HG02870 (cell line): ENCODE data around the gene HOXA1.

ENCODE experiments used
- ATAC-seq: cut with Tn5 transposase; IDR thresholded peaks from one replicate; pipeline ENCODE4 v1.9.1; 2021; ENCODE audit warnings: mild to moderate bottlenecking, moderate library complexity; ENCODE audit not compliant: unreplicated experiment

Gene HOXA1

DNA sequence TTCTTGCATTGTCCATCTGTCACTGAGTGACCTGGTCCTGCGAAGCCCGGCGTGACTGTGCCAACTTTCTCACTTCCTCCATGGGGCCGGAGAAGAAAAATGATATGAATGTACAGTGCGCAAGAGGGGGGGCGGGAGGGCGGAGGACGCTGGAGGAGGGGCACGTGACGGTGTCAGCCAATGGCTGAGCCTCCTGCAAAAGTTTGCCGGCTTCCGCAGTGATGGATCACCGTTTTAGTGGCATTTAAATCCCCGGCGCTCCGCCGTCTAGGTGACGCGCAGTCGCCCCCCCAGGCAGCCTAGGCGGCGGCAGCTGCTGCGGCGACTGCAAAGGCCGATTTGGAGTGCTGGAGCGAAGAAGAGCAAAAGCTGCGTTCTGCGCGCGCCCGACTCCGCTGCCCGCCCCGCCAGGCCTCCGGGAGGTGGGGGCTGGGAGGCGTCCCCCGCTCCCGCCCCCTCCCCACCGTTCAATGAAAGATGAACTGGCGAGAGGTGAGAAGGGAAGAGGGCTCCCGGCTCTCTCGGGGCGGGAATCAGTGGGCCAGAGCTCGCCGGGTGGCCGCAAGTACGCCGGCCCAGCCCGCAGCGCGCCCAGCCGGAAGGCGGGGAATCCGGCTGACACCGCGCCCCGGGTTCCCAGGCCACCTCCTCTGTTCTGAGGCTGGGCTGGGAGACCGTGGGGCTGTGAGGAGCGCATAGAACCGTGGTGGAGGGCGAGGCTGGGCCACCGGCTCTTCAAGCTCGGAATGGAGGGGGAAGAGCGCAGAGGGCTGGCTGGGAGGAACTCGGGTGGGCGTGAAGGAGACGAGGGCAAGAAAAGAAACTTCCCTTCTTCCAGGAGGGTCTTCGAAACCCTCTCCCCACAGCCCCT lies at the start of gene HOXA1:
TSS of gene HOXA1 (minus strand) at position 104 of the 871 bp plus-strand sequence. CDS start at position 16, 88 bp downstream.
- ATAC-seq = peak; percentile 78

DNA sequence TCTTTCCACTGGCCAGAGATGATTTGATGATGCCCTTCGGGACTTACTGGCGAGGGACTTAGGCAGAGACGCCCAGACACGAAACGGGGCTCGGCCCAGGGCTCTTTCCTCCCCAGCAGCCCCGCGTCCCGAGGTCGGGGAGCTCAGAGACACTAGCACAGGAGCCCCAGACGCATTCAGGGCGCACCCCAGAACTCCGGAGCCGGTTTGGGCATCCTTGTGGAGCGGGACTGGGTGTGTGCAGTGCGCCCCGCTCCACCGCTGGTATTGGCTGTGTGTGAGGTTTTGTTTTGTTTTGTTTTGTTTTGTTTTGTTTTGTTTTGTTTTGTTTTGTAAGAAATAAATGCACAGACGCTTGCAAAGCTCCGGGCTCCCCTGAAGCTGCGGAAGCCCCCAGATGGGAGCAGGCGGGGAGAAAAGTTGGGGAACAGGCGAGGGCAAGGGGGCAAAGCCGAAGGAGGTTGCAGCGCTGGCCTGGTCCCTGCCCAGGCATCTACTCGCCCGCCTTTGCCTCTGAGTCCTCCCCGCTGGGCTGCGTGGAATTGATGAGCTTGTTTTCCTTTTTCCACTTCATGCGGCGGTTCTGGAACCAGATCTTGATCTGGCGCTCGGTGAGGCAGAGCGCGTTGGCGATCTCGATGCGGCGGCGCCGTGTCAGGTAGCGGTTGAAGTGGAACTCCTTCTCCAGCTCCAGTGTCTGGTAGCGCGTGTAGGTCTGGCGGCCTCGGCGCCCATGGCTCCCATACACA lies 49.5 kb upstream of the HOXA1 start:
- ATAC-seq = no peak

DNA sequence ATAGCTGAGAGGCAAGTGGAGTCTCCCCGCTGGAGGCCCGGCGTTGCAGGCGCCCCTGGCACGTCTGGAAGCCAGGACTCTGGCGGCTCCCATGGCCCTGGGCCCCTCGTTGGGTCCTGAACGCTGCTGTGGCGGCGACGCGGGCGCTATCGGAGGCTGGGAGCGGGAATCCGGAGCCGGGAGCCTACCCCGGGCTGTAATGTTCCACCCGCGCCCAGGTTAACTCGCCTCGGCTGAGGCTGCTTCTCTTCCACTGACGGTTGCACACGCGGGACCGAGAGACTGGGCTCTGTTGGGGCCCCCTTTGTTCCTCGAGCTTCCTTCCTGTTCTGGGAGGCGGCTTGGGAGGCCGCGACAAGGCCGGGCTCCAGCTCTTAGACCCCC lies 49.0 kb upstream of the HOXA1 start:
- ATAC-seq = no peak

DNA sequence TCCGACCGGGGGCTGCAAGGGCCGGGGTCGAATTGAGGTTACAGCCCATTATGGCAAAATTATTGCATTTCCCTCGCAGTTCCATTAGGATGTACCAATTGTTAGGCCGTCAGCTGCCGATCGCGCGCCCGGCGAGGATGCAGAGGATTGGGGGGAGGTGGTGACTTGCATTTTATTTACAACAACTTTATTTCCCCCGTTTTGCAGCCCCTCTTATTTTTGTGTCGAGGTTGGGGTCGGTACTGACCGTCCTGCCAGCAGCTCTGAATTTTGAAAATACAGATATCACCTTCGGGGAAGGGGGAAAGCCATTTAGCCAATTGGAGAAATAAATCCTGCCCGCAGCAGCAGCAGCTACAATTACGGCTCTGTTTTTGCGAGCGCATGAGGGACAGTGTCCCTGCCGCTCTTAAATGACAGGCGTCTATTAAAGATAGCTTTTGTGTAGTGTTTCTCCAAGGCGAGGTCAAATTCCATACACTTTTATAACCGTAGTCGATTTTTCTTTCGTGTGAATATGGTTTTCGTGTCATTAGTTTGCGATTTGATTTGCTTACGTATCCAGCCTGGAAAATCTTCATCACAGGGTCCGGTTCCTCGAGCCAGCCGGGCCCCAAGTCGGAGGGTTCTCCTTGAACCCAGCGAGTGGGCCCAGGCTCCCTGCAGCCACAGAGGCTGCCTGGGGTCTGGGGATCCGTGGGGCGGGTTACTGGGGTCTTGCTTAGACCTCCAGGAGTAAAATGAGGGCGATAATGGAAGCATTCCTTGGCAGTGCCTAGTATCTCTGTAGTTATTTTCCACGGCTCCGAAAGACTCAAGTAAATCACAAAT lies 48.4 kb upstream of the HOXA1 start:
- ATAC-seq = no peak

DNA sequence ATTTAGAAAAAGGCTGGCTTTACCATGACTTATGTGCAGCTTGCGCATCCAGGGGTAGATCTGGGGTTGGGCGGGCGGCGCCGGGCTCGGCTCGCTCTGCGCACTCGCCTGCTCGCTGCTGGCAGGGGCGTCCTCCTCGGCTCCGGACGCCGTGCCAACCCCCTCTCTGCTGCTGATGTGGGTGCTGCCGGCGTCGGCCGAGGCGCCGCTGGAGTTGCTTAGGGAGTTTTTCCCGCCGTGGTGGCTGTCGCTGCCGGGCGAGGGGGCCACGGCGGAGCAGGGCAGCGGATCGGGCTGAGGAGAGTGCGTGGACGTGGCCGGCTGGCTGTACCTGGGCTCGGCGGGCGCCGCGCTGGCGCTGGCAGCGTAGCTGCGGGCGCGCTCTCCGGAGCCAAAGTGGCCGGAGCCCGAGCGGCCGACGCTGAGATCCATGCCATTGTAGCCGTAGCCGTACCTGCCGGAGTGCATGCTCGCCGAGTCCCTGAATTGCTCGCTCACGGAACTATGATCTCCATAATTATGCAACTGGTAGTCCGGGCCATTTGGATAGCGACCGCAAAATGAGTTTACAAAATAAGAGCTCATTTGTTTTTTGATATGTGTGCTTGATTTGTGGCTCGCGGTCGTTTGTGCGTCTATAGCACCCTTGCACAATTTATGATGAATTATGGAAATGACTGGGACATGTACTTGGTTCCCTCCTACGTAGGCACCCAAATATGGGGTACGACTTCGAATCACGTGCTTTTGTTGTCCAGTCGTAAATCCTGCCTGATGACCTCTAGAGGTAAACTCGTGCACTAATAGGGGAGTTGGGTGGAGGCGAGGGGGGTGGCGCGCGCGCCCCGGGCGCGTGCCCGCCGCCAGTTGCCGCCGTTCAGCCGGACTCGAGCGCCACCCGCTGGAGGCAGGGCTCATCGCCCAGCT lies 47.5 kb upstream of the HOXA1 start, which contains the start of gene HOXA5:
TSS of gene HOXA5 (minus strand) at position 659 of the 927 bp plus-strand sequence. CDS start at position 585, 74 bp downstream.
- ATAC-seq = no peak

DNA sequence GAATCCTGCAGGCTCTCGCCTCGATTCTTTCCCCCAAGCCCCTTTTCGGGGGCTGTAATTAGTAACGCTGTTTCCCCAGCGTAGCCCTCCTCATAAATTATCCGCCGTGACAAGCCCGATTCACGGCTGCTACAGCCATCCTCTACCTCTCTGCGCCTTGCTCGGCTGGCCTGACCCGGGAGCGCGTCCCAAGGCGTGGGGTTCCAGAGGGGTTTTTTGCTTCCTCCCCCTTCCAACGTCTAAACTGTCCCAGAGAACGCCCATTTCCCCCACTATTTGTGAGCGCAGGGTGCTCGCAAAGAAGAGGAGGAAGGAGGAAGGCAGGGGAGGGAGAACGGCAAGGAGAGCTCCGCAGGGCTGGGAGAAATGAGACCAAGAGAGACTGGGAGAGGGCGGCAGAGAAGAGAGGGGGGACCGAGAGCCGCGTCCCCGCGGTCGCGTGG lies 46.8 kb upstream of the HOXA1 start:
- ATAC-seq = no peak

DNA sequence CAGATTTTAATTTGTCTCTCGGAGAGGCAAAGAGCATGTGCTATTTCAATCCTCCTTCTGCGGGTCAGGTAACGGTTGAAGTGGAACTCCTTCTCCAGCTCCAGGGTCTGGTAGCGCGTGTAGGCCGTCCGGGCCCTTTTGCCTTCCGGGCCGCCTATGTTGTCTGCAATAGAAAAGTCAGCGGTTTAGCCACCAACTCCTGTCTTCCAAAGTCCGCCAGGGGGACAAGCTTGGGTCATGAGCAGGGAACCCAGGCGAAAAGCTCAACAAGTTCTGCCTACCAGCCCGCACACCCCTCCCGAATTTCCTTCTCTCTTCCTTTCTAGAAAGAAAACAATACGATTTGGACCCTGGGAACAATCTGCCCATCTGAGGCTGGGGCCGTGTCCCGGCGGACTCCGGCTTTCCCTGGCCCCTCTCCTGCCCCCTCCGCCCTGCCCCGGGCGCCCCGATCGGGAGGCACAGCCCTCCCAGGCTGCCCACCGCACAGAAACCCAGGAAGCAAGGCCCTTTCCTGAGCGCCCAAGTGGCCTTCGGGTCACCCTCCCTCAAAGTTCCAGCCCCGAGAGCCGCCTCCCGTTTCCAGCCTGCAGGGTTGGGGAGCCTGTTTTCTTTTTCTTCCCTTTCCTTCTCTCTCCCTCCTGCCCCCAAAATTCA lies 46.3 kb upstream of the HOXA1 start:
- no peak for ATAC-seq

DNA sequence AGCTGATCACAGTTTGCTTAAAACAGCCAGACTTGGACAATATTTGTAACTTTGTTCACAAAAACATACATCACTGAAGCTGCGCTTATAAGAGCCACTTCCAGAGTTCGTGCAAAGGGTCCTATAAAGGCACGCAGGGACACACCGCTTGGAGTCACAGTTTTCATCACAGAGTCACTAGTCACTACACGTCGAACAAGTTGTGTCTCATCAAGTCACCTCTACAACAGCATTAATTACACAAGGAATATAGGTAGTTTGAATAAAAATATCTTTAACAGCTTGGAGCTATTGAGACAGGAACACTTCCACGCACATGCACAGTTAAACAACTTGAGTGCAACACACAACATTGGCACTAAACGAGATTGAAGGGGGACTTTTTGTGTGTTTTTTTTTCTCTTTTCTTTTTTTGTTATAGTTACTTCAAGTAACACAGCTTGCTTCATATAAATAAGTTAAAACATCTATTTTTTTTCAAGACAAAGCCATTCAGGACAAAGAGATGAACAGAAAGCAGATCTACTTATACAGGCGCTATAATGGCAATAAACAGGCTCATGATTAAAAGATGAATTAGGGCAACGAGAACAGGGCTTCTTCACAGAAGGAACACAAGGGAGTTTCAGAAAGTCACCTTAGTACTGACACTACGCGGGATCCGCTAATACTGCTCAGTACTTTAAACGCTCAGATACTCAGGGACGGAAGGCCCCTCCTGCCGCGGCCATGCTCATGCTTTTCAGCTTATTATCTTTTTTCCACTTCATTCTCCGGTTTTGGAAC lies 45.5 kb upstream of the HOXA1 start:
- ATAC-seq = no peak

DNA sequence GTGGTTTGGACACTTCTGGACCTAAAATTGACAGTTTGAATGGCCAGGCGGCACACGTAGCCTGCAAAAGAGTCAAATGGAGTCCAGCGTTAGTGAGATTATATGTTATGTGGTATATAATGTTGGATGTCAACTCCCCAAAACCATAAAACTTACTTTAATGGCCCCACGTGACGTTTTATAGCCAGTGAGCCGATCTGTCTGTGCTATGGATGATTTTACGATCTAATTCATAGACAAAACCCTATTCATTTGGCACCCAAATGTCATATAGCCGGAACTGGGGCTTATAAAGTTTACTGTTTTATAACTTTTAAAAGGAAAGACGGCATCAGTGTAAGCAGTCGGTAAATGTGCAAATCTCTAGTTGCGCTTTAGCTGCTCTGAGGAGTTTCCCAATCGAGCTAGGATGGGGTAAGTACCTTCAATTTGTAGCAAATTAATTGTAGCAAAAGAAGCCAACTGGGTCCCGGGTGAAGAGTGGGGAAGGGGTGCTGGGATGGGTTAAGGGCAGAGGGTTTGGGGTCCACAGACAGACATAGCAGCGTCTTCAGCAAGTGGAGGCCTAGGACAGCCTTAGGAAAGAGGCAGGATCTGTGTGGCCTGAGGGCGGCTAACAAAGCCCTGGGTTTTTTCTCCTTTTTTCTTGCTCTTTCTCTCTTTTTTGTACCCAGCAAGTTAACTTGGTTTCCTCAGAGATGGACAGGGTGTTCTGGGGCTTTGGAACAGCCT lies 44.5 kb upstream of the HOXA1 start:
- ATAC-seq = no peak

DNA sequence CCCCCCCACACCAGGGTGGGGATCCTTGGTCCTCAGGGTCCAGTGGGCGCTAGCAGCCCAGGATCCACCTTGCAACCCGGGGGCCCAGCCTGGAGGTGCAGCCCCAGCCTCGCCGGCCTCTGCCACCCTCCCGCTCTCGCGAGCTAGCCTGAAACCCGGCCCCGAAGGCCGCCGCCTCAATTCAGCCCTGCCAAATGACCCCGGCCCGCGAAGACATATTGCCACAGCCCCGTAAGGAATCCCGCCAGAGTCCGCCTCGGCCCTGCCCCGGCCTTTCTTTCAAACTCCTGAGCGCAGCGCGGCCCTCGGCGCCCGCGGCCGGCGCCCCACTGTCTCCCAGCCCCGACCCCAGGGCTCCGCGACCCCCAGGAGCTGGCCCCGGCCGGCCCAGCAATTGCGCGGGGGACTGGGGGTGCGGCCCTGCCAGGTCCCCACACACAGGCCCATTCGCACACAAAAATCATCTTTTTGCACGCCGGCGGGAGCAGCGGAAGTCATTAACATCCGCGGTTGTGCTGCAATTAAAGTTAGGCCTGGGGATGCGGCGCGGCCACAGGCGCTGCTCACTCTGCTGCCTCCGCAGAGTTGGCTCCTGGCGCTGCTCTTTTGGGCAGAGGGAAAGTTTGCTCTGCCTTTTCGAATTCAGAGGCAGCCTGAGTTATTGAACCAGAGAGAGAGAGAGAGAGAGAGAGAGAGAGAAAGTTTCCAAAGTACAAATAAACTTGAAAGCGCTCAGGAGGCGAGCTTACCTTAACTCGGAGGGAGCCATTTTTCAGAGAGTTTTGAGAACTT lies 43.7 kb upstream of the HOXA1 start:
- no peak for ATAC-seq

DNA sequence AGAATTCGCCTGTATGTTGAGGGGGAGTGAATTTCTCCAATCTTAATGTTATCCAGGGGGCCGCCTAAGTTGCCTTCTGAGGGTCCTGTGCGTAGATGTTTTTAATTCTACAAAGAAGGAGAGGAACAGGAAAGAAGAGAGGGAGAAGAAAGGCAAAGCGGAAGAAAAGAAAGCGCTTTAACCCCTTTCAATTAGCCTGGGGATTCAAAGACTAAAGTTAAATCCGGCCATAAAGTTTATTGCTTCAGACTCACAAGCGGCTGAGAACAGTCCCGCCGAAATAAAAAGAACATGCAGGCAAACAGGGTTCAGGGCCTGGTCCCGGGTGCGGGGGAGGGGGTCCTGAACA lies 43.2 kb upstream of the HOXA1 start:
- no peak for ATAC-seq

DNA sequence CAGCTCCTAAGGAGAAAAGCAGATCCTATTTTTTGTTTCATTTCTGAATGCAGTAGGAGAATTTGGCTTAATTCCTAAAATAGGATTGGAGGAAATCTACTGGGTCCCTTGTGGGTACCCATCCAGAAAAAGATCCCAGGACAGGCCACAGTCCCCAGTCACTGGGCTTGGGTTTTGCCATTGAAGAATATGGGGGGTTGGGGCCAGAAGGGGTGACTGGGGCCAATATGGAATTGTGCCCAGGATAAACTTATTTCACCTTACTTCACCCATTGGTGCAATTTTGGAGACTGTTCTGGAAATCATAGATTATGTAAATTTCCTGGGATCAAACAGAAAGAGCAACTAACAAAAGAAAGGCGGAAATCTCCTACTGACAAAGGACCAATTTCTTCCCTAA lies 42.7 kb upstream of the HOXA1 start:
- ATAC-seq = no peak

DNA sequence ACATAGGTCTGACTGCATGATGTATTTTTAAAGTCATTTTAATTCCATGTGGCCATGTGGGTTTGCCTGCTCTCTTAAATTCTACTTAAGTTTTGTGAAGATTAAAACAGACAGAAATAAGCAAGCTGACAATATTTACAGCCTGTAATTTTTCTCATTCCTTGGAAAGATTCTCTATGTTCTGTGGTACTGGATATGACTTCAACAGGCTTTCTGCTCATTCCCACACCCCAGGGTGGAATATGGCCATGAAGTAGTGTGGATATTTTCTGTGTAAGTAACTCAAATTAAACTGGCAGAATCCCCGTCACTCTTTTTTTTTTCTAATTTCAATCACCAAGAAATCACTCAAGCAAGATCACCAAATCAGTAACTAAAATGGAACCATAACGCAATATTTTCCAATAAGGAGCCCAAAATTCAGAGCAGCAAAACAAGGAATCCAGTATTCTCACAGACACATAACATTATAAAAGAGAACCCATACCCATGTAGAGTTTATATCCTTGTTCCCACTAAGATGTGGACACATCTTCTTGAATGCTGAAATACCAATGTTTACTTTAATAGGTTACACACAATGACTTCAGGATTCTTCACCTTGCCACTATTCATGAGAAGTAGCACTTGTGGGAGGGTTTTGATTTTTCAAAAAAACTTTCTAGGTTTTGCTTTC lies 42.0 kb upstream of the HOXA1 start:
- no peak for ATAC-seq

DNA sequence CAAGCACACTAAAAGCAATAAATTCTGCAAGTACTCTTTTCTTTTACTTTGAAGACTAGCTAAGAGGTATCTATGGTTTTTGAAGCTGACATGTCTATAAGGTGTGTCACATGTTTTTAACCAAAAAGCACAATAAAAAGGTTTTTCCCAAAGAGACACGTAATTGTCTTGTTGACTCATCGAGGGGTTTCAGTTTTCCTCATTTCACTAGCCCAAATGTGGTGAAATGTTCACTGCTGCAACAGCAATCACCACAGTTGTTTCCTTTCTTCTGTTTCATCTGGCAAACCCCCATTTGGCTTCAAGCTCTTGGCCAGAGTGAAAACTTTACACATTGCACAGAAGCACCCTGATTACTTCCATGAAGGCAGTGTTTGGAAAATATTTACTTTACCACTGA lies 38.6 kb upstream of the HOXA1 start:
- no peak for ATAC-seq

DNA sequence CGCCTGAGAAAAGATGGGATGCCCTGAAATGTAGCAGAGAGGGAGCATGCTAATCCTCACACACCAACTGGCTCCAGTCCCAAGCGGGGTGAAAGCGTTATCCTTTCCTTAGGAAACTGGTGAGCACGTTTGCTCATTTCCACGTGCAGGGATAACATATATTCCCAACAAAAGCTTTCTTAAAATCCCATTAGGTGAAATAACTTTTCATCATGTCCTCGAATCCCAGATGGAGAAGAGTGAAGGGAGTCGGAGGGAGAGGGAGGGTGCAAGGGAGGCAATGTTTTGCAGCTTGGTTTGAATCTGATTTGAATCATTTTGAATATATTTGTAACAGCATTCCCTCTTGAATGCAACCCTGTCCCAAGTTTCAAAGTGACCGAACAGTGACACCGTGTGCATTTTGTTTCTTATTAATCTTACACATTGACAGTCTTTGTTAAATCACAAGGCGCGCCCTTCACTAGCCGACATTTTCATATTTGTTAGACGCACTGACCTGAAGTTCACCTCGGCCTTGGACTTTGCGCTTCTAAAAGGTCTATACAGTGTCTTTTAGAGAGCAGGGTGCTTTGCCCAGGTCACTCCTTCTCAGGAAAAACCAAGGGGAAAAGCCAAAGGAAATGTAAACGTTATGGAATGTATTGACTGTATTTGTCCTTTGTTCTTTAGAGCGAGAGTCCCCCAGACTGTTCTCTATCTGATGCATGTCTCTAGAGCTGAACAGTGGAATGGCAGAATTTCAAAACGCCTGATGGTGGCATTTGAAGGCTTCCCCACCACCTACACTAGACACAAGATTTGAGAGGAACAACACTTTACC lies 37.8 kb upstream of the HOXA1 start:
- no peak for ATAC-seq

DNA sequence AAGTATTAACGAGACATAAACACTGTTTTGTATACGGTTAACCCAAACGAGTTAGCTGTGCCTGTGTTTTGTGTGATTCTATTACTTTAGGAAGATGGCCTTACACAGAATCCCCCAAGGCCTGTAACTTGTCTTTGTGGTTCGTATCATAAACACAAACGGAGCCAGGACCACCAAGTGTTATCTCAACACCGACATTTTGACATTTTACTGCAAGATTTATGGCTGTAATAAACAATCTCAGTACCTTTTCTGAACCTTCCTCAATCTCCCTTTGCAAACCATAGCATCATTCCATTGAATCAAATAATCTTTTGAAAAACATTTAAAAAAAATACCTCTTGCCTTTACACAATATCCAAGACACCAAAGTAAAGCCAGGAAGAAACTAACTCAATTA lies 37.2 kb upstream of the HOXA1 start:
- ATAC-seq = no peak
